GM12865 (cell line): ENCODE data around the gene NRCAM.
"Not testable (repeated sequence)": the region's sequence is repeated elsewhere in the genome, so short reads cannot be mapped to it uniquely, and the experiment has no call there.

ENCODE experiments used
- DNase-seq: peaks from one replicate; pipeline ENCODE4 v3.0.0; 2010; ENCODE audit warnings: low read depth
- H3K4me3 ChIP-seq: 2 replicates; pipeline ENCODE4 v1.5.1; 2011; ENCODE audit warnings: mild to moderate bottlenecking, low read depth, low read length, control low read depth
- TF ChIP-seq, protein P1 (sequence below): IDR thresholded peaks from 2 replicates; pipeline ENCODE4 v1.5.1; 2011; ENCODE audit warnings: low read length, control low read depth, low read depth, inconsistent platforms; ENCODE audit not compliant: insufficient read depth; ENCODE audit errors: missing control alignments

The NRCAM gene

DNA sequence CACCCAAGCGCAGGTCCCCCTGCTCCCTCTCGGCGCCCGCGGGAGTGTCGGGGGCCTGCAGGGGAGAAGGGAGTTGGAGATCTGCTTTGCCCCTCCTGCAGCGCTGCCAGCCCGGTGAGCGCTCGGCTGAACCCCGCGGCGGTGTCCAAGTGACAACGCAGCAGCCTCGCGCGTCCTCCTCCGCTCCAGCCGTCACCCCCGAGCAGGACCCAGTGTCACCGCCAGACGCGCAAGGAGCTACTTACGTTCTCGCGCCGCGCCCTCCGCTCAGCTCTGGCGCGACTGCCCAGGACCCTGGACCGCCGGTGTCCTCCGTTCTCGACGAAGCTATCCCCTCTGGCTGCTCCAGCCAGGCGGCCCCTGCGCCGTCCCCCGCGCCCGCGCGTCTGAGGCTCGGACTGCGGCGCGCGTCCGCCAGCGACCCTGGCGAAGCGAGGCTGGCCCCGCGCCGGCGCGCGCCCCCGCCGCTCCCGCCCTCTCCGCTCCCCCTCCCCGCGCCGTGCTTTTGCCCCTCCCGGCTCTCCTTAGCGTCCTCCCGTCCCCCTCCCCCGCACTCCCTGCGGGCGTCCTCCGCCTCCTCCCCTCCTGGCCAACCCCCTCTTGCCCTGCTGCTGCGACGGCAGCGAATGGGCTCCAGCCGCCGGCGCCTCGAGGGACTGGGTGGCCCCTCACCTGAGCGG, at the start of gene NRCAM:
Gene NRCAM, minus strand, starts transcription at position 439 of the 680 bp plus-strand sequence. CDS start 216,372 bp downstream, outside the sequence.
- H3K4me3 ChIP-seq: peak within 1 kb of the TSS; percentile 34
- TF ChIP-seq, protein P1, sequence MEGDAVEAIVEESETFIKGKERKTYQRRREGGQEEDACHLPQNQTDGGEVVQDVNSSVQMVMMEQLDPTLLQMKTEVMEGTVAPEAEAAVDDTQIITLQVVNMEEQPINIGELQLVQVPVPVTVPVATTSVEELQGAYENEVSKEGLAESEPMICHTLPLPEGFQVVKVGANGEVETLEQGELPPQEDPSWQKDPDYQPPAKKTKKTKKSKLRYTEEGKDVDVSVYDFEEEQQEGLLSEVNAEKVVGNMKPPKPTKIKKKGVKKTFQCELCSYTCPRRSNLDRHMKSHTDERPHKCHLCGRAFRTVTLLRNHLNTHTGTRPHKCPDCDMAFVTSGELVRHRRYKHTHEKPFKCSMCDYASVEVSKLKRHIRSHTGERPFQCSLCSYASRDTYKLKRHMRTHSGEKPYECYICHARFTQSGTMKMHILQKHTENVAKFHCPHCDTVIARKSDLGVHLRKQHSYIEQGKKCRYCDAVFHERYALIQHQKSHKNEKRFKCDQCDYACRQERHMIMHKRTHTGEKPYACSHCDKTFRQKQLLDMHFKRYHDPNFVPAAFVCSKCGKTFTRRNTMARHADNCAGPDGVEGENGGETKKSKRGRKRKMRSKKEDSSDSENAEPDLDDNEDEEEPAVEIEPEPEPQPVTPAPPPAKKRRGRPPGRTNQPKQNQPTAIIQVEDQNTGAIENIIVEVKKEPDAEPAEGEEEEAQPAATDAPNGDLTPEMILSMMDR: no peak
- DNase-seq: peak; percentile 46

DNA sequence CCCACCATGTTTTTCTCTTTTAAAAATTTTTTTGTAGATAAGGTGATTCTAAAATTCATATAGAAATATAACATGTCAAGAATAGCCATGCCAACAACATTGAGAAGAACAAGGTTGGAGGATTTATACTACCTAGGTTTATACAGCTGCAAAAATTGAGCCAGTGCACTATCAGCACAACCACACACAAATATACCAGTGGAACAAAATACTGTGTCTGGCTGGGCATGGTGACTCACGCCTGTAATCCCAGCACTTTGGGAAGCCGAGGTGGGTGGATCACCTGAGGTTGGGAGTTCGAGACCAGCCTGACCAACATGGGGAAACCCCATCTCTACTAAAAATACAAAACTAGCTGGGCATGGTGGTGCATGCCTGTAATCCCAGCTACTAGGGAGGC, 48.3 kb upstream of the NRCAM start:
- H3K4me3 ChIP-seq, DNase-seq: not testable (repeated sequence)

DNA sequence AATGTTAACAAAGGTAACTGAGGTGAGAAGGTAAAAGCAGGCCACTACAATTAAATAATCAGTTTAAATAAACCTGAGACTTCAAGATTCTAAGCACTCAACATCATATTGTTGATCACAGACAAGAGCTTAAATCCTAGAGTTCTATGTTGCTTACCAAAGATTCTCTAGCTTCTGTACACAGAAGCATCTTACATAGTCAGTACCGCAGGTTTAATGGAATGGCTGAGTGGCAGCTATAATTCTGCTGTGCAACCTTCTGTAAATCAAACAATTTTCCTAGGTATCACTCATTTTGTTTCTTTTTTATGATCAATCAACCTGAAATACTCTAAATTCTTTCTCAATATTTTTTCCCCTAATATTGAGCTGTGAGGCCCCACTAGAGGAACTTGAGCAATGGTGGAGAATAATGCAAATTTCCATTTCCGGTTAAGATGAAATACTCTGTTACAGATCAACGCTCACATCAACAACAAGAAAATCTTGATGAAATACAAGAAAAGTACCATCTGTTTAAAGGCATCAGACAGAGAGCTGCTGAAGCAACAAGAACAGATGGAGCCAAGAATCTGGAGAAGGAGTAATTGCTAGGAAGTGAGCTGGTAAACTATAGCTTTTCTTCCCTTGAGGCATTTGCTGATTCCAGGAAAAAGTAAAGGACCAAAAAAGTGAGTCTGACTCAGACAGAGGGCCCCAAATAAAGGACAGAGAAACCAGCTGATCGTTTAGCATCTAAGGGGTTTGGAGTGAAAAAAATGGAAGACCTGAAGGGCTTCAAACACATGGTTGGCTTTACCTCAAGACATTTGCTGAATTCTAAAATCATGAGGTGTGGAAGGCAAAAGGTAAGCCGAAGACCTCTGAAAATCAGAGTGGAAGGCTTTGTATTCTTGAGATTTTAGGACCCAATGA, 47.1 kb upstream of the NRCAM start:
- TF ChIP-seq, protein P1: no peak
- peak; percentile 52 for DNase-seq
- no peak overlapping the region for H3K4me3 ChIP-seq

DNA sequence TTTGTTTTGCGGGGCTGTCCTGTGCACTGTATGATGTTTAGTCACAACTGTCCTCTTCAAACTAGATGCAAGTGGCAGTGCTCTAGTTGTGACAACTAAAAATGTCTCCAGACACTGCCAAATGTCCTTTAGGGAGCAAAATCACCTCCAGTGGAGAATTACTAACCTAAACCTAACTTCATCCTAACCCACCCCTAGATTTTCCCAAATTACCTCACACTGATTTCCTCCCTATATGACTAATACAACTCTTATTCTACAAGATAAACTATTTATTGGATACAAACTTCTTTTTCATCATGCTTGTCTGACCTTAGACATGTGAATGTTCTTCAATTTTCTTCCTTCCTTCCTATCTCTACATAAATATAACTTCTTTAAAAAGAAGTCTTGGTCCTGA, 43.3 kb upstream of the NRCAM start:
- TF ChIP-seq, protein P1: no peak
- H3K4me3 ChIP-seq: no peak overlapping the region
- no peak for DNase-seq

DNA sequence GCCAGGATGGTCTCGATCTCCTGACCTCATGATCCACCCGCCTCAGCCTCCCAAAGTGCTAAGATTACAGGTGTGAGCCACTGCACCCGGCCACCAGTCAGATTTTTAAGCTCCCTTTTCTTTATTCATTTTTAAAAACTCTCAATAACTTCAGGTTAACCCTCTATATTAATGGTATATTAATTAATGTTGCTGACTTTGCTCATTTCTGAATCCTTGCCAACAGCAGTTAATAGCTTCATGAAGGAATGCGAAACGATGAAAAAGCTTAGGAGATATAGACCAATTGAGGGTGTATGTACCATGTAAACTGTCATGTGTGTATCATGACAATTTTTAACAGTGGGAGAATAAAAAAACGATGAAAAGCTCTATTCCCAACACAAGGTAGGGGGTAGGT, 42.2 kb upstream of the NRCAM start:
- DNase-seq: no peak
- TF ChIP-seq, protein P1: no peak
- no peak overlapping the region for H3K4me3 ChIP-seq

DNA sequence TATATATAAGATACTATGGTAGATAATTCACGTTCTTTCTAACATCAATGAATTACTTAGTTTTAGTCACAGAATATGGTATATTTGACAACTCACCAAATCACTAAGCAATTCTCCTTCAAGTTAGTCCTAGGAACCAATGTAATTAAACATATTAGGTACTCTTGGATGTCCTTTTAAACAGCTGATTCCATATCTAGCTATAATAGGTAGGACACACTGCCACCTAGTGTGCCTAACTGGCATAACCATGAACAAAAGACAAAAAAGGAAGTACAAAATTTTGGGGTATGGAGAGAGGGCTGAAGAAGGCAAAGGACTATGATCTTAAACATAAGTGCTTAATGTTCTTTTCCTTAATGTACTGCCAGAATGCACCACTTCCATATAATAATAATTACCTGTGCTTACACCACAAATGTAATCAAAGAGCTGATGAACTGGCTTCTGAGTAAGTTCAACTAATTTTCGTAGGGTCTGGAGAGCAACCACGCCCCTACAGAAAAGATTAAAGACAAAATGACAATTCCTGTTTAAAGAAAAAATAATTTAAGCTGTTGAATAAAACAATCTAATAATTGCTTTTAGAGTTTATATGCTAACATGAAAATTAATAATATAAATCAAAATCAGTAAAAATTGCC, 41.0 kb upstream of the NRCAM start:
- no peak overlapping the region for H3K4me3 ChIP-seq
- TF ChIP-seq, protein P1: peak; percentile 76
- DNase-seq: peak; percentile 61

DNA sequence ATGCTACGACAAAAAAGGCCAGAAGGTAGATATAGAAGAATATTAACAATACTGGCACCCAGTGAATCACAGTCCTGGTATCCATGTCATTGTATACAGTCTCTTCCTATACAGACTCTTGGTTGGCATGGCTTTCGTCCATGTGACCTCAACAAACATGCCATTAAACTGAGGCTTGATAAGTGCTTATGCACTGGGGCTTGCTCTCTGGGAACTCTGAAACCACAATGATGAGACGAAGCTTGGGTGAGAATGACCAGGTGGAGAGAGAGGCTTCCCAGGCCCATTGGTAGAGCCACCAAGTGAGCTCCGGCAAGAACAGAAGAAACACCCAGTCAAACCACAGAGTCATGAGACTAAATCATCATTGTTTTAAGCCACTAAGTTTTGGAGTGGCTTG, 36.5 kb upstream of the NRCAM start:
- H3K4me3 ChIP-seq: no peak overlapping the region
- TF ChIP-seq, protein P1: no peak
- DNase-seq: no peak
